AG09319 (cell line): Measurements from ENCODE around the gene MYL5.

Experiments used
- DNase-seq: peaks from one replicate; pipeline ENCODE4 v3.0.0-alpha.2; 2010; ENCODE audit warnings: low read depth; ENCODE audit errors: extremely low read depth
- TF ChIP-seq, protein P1 (sequence below): IDR thresholded peaks from 2 replicates; pipeline ENCODE4 v1.5.1; 2011; ENCODE audit warnings: low read depth, mild to moderate bottlenecking, inconsistent platforms, low read length, moderate library complexity

MYL5 gene

GRCh38 chr4:656436-657337 lies 17.7 kb upstream of the MYL5 start:
- TF ChIP-seq, protein P1, sequence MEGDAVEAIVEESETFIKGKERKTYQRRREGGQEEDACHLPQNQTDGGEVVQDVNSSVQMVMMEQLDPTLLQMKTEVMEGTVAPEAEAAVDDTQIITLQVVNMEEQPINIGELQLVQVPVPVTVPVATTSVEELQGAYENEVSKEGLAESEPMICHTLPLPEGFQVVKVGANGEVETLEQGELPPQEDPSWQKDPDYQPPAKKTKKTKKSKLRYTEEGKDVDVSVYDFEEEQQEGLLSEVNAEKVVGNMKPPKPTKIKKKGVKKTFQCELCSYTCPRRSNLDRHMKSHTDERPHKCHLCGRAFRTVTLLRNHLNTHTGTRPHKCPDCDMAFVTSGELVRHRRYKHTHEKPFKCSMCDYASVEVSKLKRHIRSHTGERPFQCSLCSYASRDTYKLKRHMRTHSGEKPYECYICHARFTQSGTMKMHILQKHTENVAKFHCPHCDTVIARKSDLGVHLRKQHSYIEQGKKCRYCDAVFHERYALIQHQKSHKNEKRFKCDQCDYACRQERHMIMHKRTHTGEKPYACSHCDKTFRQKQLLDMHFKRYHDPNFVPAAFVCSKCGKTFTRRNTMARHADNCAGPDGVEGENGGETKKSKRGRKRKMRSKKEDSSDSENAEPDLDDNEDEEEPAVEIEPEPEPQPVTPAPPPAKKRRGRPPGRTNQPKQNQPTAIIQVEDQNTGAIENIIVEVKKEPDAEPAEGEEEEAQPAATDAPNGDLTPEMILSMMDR = no peak
- no peak for DNase-seq

- TF ChIP-seq, protein P1 = no peak
- no peak for DNase-seq
Measured at GRCh38 chr4:657338-657833, 17.0 kb upstream of the MYL5 start.

- TF ChIP-seq, protein P1 = no peak
- no peak for DNase-seq
Measured at GRCh38 chr4:657834-658667, 16.3 kb upstream of the MYL5 start.

GRCh38 chr4:658681-659667 lies 15.4 kb upstream of the MYL5 start:
- DNase-seq = no peak
- TF ChIP-seq, protein P1 = no peak

DNA sequence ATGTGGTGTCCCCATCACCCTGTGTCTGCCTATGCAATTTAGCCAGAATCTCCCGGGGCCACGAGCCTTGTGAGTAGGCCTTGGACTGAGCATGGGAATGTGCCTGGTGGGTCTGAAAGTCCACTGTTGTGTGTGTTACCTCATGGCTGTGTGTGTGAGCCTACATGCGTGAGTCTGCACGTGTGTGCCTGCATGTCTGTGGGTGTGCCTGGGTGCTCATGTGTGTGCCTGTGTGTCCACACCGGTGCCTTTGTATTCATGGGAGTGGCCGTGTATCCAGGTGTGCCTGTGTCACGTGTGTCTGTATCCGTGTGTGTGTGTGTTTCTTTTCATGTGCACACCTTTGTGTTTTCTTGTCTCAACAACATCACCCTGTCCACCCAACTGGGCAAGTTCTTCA lies 14.5 kb upstream of the MYL5 start:
- TF ChIP-seq, protein P1 = no peak
- no peak for DNase-seq

GRCh38 chr4:660401-660800 lies 13.9 kb upstream of the MYL5 start:
- TF ChIP-seq, protein P1 = no peak

More at GRCh38 chr4:660401-660800, 13.9 kb upstream of the MYL5 start:
- DNase-seq = no peak
